SU-DHL-6 (cell line): Measurements from ENCODE around the gene ATP11A.

Source experiments
- H2AFZ ChIP-seq: fragments of 200-600 bp; sonication (generic); 2 replicates; pipeline ENCODE4 v1.6.1; 2014; ENCODE audit warnings: low read depth, mild to moderate bottlenecking, moderate library complexity, mixed read lengths, antibody characterized with exemption, low read length; ENCODE audit not compliant: severe bottlenecking
- H3F3A ChIP-seq: fragments of 200-600 bp; shearing (Covaris generic); 2 replicates; pipeline ENCODE4 v1.6.0; 2016; ENCODE audit warnings: antibody characterized with exemption, mild to moderate bottlenecking; ENCODE audit not compliant: insufficient read depth
- H3K27ac ChIP-seq: fragments of 200-600 bp; sonication (generic); 2 replicates; pipeline ENCODE4 v1.5.1; 2016; ENCODE audit warnings: low read depth, mild to moderate bottlenecking, low read length, moderate library complexity, mixed read lengths
- H3K27me3 ChIP-seq: fragments of 200-600 bp; sonication (generic), shearing (Covaris generic); 2 replicates; pipeline ENCODE4 v1.6.0; 2014; ENCODE audit warnings: mild to moderate bottlenecking, low read length
- H3K36me3 ChIP-seq: fragments of 200-600 bp; sonication (generic); 2 replicates; pipeline ENCODE4 v1.6.1; 2014; ENCODE audit warnings: mild to moderate bottlenecking, low read length, mixed read lengths
- H3K4me2 ChIP-seq: fragments of 300-600, 200-600 bp; shearing (Covaris generic), sonication (generic); 2 replicates; pipeline ENCODE4 v1.6.0; 2014; ENCODE audit warnings: low read length, low read depth, mild to moderate bottlenecking; ENCODE audit not compliant: poor library complexity, severe bottlenecking
- H3K4me3 ChIP-seq: fragments of 200-600 bp; sonication (generic); 2 replicates; pipeline ENCODE4 v1.5.1; 2014; ENCODE audit warnings: antibody characterized with exemption, low read length, mild to moderate bottlenecking, mixed read lengths; ENCODE audit not compliant: insufficient read depth, poor library complexity, severe bottlenecking
- H3K79me2 ChIP-seq: fragments of 200-600 bp; sonication (generic); 2 replicates; pipeline ENCODE4 v1.6.1; 2014; ENCODE audit warnings: mild to moderate bottlenecking, low read length, moderate library complexity; ENCODE audit not compliant: insufficient read depth
- H3K9ac ChIP-seq: fragments of 200-600 bp; sonication (generic); 2 replicates; pipeline ENCODE4 v1.7.0; 2014; ENCODE audit warnings: mild to moderate bottlenecking, low read length
- H3K9me2 ChIP-seq: fragments of 200-600 bp; sonication (generic); replicated peaks from 2 replicates; pipeline ENCODE4 v1.6.1; 2014; ENCODE audit warnings: low read length; ENCODE audit not compliant: insufficient read depth
- H3K9me3 ChIP-seq: fragments of 200-600 bp; sonication (generic); 2 replicates; pipeline ENCODE4 v1.6.1; 2014; ENCODE audit warnings: low read length, mixed read lengths; ENCODE audit not compliant: insufficient read depth
- H4K20me1 ChIP-seq: fragments of 200-600 bp; sonication (generic); 2 replicates; pipeline ENCODE4 v1.6.1; 2014; ENCODE audit warnings: low read depth, mild to moderate bottlenecking, antibody characterized with exemption, low read length, moderate library complexity, mixed read lengths
- EZH2phosphoT487 ChIP-seq: fragments of 200-600 bp; sonication (generic), shearing (Covaris generic); conservative IDR thresholded peaks from 2 replicates; pipeline ENCODE4 v1.6.1; 2018; ENCODE audit warnings: mild to moderate bottlenecking, antibody characterized with exemption, low read length, moderate library complexity, mixed read lengths
- TF ChIP-seq, protein P1 (sequence below): fragments of 200-600 bp; sonication (generic); IDR thresholded peaks from one replicate; pipeline ENCODE4 v1.5.1; 2017; ENCODE audit warnings: antibody characterized with exemption, mild to moderate bottlenecking, low read length, moderate library complexity; ENCODE audit not compliant: insufficient read depth, poor library complexity, severe bottlenecking

Gene ATP11A

DNA sequence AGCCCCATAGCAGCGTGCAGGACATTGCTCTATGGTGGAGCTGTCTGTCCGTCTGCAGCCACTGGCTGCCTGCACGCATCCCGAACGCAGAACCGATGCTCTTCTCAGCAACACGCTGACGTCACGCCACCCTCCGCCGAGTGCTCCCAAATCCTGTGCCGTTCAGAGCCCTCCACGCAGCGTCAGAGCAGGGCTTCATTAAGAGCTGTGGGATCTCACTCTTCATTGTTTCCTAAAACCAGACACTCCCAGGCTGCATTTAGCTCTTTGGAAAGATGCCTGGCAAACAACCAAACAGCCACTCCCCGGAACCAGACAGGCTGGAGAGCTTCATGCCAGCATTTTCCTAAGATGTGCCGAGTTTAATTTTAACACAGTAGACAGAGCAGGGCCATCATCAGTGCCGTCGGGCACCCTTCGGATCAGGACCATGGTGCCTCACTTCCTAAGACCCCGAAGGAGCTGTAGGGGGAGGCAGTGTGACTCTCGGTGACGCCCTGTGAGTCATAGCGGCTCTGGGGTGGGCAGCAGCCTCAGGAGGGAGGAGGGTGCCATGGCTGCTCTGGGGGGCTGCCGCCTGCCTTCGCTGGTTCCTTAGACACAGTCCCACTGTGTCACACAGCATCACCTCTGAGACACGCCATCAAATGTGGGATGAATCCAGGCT, 147.7 kb downstream of the ATP11A start:
- Histone ChIP-seq H3K4me2 (no peak overlapping the region), H3K9ac (no peak overlapping the region), H3K36me3 (no peaks in the 10 kb centered on the region)

DNA sequence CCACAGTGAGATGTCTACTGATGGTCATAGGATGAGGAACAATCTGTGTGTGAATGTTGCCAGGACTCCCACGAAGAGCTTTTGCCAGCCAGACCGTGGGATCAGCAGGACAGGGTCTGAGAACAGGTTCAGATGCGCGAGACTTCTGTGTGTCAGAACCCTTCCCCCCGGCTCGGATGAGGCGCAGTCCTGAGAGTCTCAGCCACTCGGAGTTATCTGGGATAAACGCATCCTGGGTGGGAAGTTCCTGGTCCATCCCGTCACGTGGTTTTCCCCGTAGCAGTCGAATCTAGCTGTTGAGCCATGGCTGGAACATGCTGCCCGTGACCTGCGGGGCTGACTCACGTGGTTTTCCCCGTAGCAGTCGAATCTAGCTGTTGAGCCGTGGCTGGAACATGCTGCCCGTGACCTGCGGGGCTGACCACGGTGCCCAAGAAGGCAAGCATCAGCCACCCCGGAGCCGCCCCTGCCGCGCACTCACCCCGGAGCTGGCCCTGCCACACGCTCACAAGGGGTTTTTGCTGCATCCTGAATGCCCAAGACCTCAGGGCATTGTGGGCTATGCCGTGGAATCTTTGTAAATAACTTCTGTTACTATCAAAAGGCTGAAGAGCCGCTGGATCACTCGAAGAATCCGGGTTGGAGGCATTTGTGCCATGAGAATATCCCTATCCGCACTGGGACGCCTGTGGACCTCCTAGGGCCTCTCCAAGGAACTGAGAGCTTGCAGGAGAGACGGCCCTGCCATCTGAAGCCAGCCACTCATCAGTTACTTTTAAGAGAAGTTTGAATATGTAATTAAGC, 148.4 kb downstream of the ATP11A start:
- no peak overlapping the region for H3K9ac ChIP-seq
- no peaks in the 10 kb centered on the region for H3K9me2 ChIP-seq
- H3K27me3 ChIP-seq, result no peaks in the 10 kb centered on the region
- H3K9me3 ChIP-seq, result no peaks in the 10 kb centered on the region
- H2AFZ ChIP-seq, result no peak overlapping the region
- no peaks in the 10 kb centered on the region for H3K79me2 ChIP-seq
- no peaks in the 10 kb centered on the region for H3F3A ChIP-seq
- H3K4me3 ChIP-seq, result no peak overlapping the region
- no peak overlapping the region for H3K27ac ChIP-seq
- no peak overlapping the region for H3K4me2 ChIP-seq
- no peaks in the 10 kb centered on the region for H3K36me3 ChIP-seq
- TF ChIP-seq EZH2phosphoT487, result no peak
- TF ChIP-seq, protein P1, sequence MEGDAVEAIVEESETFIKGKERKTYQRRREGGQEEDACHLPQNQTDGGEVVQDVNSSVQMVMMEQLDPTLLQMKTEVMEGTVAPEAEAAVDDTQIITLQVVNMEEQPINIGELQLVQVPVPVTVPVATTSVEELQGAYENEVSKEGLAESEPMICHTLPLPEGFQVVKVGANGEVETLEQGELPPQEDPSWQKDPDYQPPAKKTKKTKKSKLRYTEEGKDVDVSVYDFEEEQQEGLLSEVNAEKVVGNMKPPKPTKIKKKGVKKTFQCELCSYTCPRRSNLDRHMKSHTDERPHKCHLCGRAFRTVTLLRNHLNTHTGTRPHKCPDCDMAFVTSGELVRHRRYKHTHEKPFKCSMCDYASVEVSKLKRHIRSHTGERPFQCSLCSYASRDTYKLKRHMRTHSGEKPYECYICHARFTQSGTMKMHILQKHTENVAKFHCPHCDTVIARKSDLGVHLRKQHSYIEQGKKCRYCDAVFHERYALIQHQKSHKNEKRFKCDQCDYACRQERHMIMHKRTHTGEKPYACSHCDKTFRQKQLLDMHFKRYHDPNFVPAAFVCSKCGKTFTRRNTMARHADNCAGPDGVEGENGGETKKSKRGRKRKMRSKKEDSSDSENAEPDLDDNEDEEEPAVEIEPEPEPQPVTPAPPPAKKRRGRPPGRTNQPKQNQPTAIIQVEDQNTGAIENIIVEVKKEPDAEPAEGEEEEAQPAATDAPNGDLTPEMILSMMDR, result no peak
- H4K20me1 ChIP-seq, result no peaks in the 10 kb centered on the region

More for the DNA sequence above, 147.7 kb downstream of the ATP11A start:
- H2AFZ ChIP-seq, result no peak overlapping the region
- H3F3A ChIP-seq, result no peaks in the 10 kb centered on the region
- no peak overlapping the region for H3K27ac ChIP-seq
- no peaks in the 10 kb centered on the region for H3K9me2 ChIP-seq
- no peaks in the 10 kb centered on the region for H3K9me3 ChIP-seq
- H3K79me2 ChIP-seq, result no peaks in the 10 kb centered on the region
- H4K20me1 ChIP-seq, result no peaks in the 10 kb centered on the region
- H3K27me3 ChIP-seq, result no peaks in the 10 kb centered on the region
- TF ChIP-seq, protein P1, result no peak
- no peak for TF ChIP-seq EZH2phosphoT487
- no peak overlapping the region for H3K4me3 ChIP-seq

DNA sequence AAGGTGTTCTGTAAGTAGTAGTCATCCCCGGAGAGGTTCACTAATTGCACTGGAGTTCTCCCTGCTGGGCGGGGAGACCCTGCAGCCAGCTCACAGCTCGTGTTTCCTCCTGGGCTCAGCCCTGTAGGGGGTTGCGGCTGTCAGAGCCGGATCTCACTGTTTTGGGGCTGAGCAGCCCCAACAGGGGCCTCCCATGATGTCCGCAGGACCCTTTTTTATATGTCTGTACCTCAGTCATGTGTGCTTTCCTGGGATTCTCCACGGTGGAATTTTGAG, 148.9 kb downstream of the ATP11A start:
- Histone ChIP-seq H4K20me1 (no peaks in the 10 kb centered on the region), H2AFZ (no peak overlapping the region), H3K36me3 (no peaks in the 10 kb centered on the region), H3K79me2 (no peaks in the 10 kb centered on the region), H3K27ac (no peak overlapping the region), H3K4me2 (no peak overlapping the region), H3F3A (no peaks in the 10 kb centered on the region), H3K9ac (no peak overlapping the region), H3K4me3 (no peak overlapping the region), H3K9me2 (no peaks in the 10 kb centered on the region), H3K27me3 (no peaks in the 10 kb centered on the region), H3K9me3 (no peaks in the 10 kb centered on the region)
- TF ChIP-seq EZH2phosphoT487, result no peak
- TF ChIP-seq, protein P1, result no peak
